Ascending aorta (tissue), 2 donors: ENCODE results near the gene VPS4A. TPM values are rescaled to one million over a fixed set of nuclear protein-coding genes. Genes with fewer than 3 reads are reported as not detected.
A peak's percentile ranks its signal among the peaks of the same experiment; 100 is the strongest.

Experiments used
- DNase-seq, 2 donors: peaks; one replicate each; pipeline ENCODE4 v3.0.0-alpha.2; 2019; ENCODE audit warnings: low spot score in 2 of 2
- H3K27ac ChIP-seq, 2 donors: fragments of 200-600 bp; sonication (generic); one replicate each; pipeline ENCODE4 v1.5.1; 2016 to 2017; ENCODE audit warnings: mild to moderate bottlenecking in 1 of 2
- H3K27me3 ChIP-seq: fragments of 200-600 bp; sonication (generic); one replicate; pipeline ENCODE4 v1.5.1; 2017
- H3K36me3 ChIP-seq, 2 donors: fragments of 200-600 bp; sonication (generic); one replicate each; pipeline ENCODE4 v1.5.1; 2016
- H3K4me1 ChIP-seq, 2 donors: fragments of 200-600 bp; sonication (generic); one replicate each; pipeline ENCODE4 v1.5.1; 2016 to 2017; ENCODE audit warnings: mild to moderate bottlenecking in 1 of 2
- H3K4me3 ChIP-seq, 2 donors: fragments of 200-600 bp; sonication (generic); one replicate each; pipeline ENCODE4 v1.5.1; 2016 to 2017; ENCODE audit warnings: mild to moderate bottlenecking in 1 of 2
- H3K9me3 ChIP-seq, 2 donors: fragments of 200-600 bp; sonication (generic); one replicate each; pipeline ENCODE4 v1.5.1; 2016
- CTCF ChIP-seq, 3 experiments: fragments of 200-600 bp in 2 of 3; fragments of 450-650 bp in 1 of 3; sonication (generic) in 2 of 3; IDR thresholded peaks; one replicate each; pipeline ENCODE4 v1.5.1; 2016 to 2019; ENCODE audit warnings: antibody characterized with exemption in 3 of 3, mild to moderate bottlenecking in 1 of 3, moderate library complexity in 1 of 3
- intact Hi-C: fragments of 100-400 bp; cut with DNase I; formaldehyde crosslinking; loops from one replicate; pipeline ENCODE4 v1.15.1; 2023
- total RNA-seq: library from RNA; depleted of rRNA; stranded (reverse); fragments of >200 nt; gene quantifications from one replicate; pipeline ENCODE4 v1.1.0, GENCODE V29; 2016

Gene VPS4A
- total RNA-seq, 1 donor from 2014 or later: 38.3 TPM

- peaks cover 4 to 12% of the 10 kb centered on the region in 2 donors for H3K4me1 ChIP-seq
- intact Hi-C loops: no loop called here
- no peak for DNase-seq
- no peak overlapping the region for H3K27ac ChIP-seq
- H3K9me3 ChIP-seq: no peaks in the 10 kb centered on the region
- TF ChIP-seq CTCF (IDR thresholded peaks at IDR 0.05): no peak
- H3K27me3 ChIP-seq: no peaks in the 10 kb centered on the region
- peaks cover 19 to 41% of the 10 kb centered on the region in 2 donors for H3K36me3 ChIP-seq
- H3K4me3 ChIP-seq: peak overlapping the region; percentile 73 to 80
Measured at GRCh38 chr16:69328854-69329316, 17.7 kb downstream of the VPS4A start.

- Histone ChIP-seq H3K27me3 (no peaks in the 10 kb centered on the region), H3K4me3 (peak overlapping the region; percentile 73 to 80), H3K27ac (peak overlapping the region in 1 of 2 donors; percentile 29), H3K4me1 (peaks cover 4 to 12% of the 10 kb centered on the region in 2 donors), H3K9me3 (no peaks in the 10 kb centered on the region), H3K36me3 (peaks cover 23 to 42% of the 10 kb centered on the region in 2 donors)
- intact Hi-C loops: loop anchor here (1.0 to 10.0 kb wide), 4 partner anchors 10 to 1485 kb away; partner anchors contain the start of genes CENPT, COG8, NIP7 and NUTF2
- TF ChIP-seq CTCF (IDR thresholded peaks at IDR 0.05): no peak
- peak in 1 of 2 donors; percentile 63 for DNase-seq
Measured at GRCh38 chr16:69329369-69330285, 18.5 kb downstream of the VPS4A start.

- peaks cover 4 to 12% of the 10 kb centered on the region in 2 donors for H3K4me1 ChIP-seq
- peaks cover 25 to 42% of the 10 kb centered on the region in 2 donors for H3K36me3 ChIP-seq
- intact Hi-C loops: loop anchor here (1.0 to 10.0 kb wide), 4 partner anchors 9 to 1486 kb away; partner anchors contain the start of genes CENPT, COG8, NIP7 and NUTF2
- H3K9me3 ChIP-seq: no peaks in the 10 kb centered on the region
- H3K27ac ChIP-seq: peak within 1 kb of the TSS; percentile 89 to 94
- no peak for TF ChIP-seq CTCF (IDR thresholded peaks at IDR 0.05)
- DNase-seq: peak; percentile 72 to 96
- no peaks in the 10 kb centered on the region for H3K27me3 ChIP-seq
- H3K4me3 ChIP-seq: peak within 1 kb of the TSS; percentile 73 to 80
Measured at GRCh38 chr16:69330286-69331109, 19.3 kb downstream of the VPS4A start, which contains the start of gene PDF. PDF (minus strand) TSS chr16:69330588; CDS start chr16:69330570, 18 bp downstream.

- H3K4me1 ChIP-seq: peaks cover 7 to 18% of the 10 kb centered on the region in 2 donors
- no peak overlapping the region for H3K4me3 ChIP-seq
- intact Hi-C loops: loop anchor here (10.0 kb wide), 1 partner anchor 1490 kb away; the partner anchor contains the start of genes CENPT, NUTF2 and THAP11
- no peaks in the 10 kb centered on the region for H3K27me3 ChIP-seq
- no peak overlapping the region for H3K27ac ChIP-seq
- peaks cover 34 to 50% of the 10 kb centered on the region in 2 donors for H3K36me3 ChIP-seq
- TF ChIP-seq CTCF (IDR thresholded peaks at IDR 0.05): no peak
- no peak for DNase-seq
- no peaks in the 10 kb centered on the region for H3K9me3 ChIP-seq
Measured at GRCh38 chr16:69334696-69335095, 23.5 kb downstream of the VPS4A start.
